A549 (cell line): ENCODE data around the gene SOX13. TPM values are rescaled to one million over a fixed set of nuclear protein-coding genes. Genes with fewer than 3 reads are reported as not detected.

Experiments
- ATAC-seq, 2 experiments: fragments of 200-7000 bp in 1 of 2; fragments of >200 bp in 1 of 2; cut with Nextera tagmentation in 1 of 2; cut with Tn5 transposase in 1 of 2; 3 replicates each; pipeline versions ENCODE4 v1.8.0 to v1.9.1; 2018 to 2020; ENCODE audit warnings: mild to moderate bottlenecking in 1 of 2, moderate library complexity in 1 of 2
- CTCF ChIA-PET: fragments of 300-600 bp; sonication (Branson Sonifier 250); formaldehyde crosslinking; extraction: SDS; loops from one replicate; lab custom pipeline; 2021; ENCODE audit warnings: antibody characterized with exemption, inconsistent platforms; lab: Yijun Ruan, JAX
- POLR2A ChIA-PET: fragments of 350-600 bp; formaldehyde crosslinking; extraction: SDS; loops from one replicate; lab custom pipeline; 2021; ENCODE audit warnings: antibody characterized with exemption, inconsistent platforms; lab: Yijun Ruan, JAX
- DNase-seq, 2 experiments: peaks; one replicate each; pipeline versions ENCODE4 v3.0.0 to v3.0.0-alpha.2; 2011 to 2016; ENCODE audit warnings: low read depth in 1 of 2, low spot score in 1 of 2
- FAIRE-seq: peaks from 2 replicates; lab custom pipeline; 2011; peaks lifted over from hg19 to GRCh38; lab: Jason Lieb, UNC
- H3K27ac ChIP-seq, 2 experiments: fragments of >200 bp; sonication (Bioruptor Twin); formaldehyde crosslinking; 3 replicates each; pipeline ENCODE4 v1.5.1; 2016 to 2017
- H3K4me1 ChIP-seq: fragments of >200 bp; sonication (Bioruptor Twin); formaldehyde crosslinking; 3 replicates; pipeline ENCODE4 v1.6.1; 2016
- H3K4me2 ChIP-seq: fragments of >200 bp; sonication (Bioruptor Twin); formaldehyde crosslinking; 3 replicates; pipeline ENCODE4 v1.6.1; 2016
- H3K4me3 ChIP-seq: fragments of >200 bp; sonication (Bioruptor Twin); formaldehyde crosslinking; 3 replicates; pipeline ENCODE4 v1.5.1; 2016
- H3K9me3 ChIP-seq: fragments of >200 bp; sonication (Bioruptor Twin); formaldehyde crosslinking; 3 replicates; pipeline ENCODE4 v1.6.1; 2016
- BCL3 ChIP-seq: fragments of >200 bp; sonication (Bioruptor Twin); formaldehyde crosslinking; IDR thresholded peaks from 3 replicates; pipeline ENCODE4 v1.6.1; 2016
- BHLHE40 ChIP-seq: IDR thresholded peaks from 2 replicates; pipeline ENCODE4 v1.6.1; 2012; ENCODE audit warnings: low read depth, low read length, inconsistent platforms
- CEBPB ChIP-seq, 2 experiments: fragments of >200 bp in 1 of 2; sonication (Bioruptor Twin) in 1 of 2; formaldehyde crosslinking in 1 of 2; IDR thresholded peaks; 2 replicates each; pipeline ENCODE4 v1.6.1; 2012 to 2016
- EHMT2 ChIP-seq: fragments of 200-600 bp; sonication (generic); IDR thresholded peaks from 2 replicates; pipeline ENCODE4 v1.6.1; 2016; ENCODE audit warnings: antibody characterized with exemption, low read depth, mild to moderate bottlenecking, moderate library complexity
- ELK1 ChIP-seq: fragments of 150-350 bp; IDR thresholded peaks from 2 replicates; pipeline ENCODE4 v1.6.1; 2014; ENCODE audit warnings: low read depth, mild to moderate bottlenecking, low read length
- HDAC2 ChIP-seq: fragments of 200-600 bp; sonication (generic); IDR thresholded peaks from 2 replicates; pipeline ENCODE4 v1.6.1; 2016
- HEYL ChIP-seq: fragments of 250-450 bp; sonication (Bioruptor Pico); IDR thresholded peaks from 2 replicates; pipeline ENCODE4 v1.8.0; 2021; ENCODE audit warnings: mild to moderate bottlenecking, moderate library complexity
- HOXA7 ChIP-seq: fragments of 250-450 bp; sonication (Bioruptor Pico); IDR thresholded peaks from 2 replicates; pipeline ENCODE4 v1.5.0; 2020; ENCODE audit warnings: mild to moderate bottlenecking, moderate library complexity
- HOXB5 ChIP-seq: fragments of 250-450 bp; sonication (Bioruptor Pico); IDR thresholded peaks from 2 replicates; pipeline ENCODE4 v1.5.0; 2020; ENCODE audit warnings: mild to moderate bottlenecking, moderate library complexity
- JUN ChIP-seq, 2 experiments: fragments of >200 bp; sonication (Bioruptor Twin); formaldehyde crosslinking; IDR thresholded peaks; 2 replicates in 1 of 2; 3 replicates in 1 of 2; pipeline ENCODE4 v1.6.1; 2016 to 2017
- JUNB ChIP-seq: fragments of >200 bp; sonication (Bioruptor Twin); formaldehyde crosslinking; IDR thresholded peaks from 2 replicates; pipeline ENCODE4 v1.6.1; 2016
- KDM1A ChIP-seq: fragments of 200-600 bp; sonication (generic); IDR thresholded peaks from 2 replicates; pipeline ENCODE4 v1.6.1; 2016; ENCODE audit warnings: low read depth, mild to moderate bottlenecking
- KDM5A ChIP-seq: fragments of 200-600 bp; sonication (generic); IDR thresholded peaks from 2 replicates; pipeline ENCODE4 v1.6.1; 2016; ENCODE audit warnings: antibody characterized with exemption, mild to moderate bottlenecking
- MAZ ChIP-seq: fragments of 150-350 bp; IDR thresholded peaks from 2 replicates; pipeline ENCODE4 v1.6.1; 2014; ENCODE audit warnings: antibody characterized with exemption, low read depth, low read length, borderline replicate concordance
- MYC ChIP-seq: IDR thresholded peaks from 2 replicates; pipeline ENCODE4 v1.6.1; 2012; ENCODE audit warnings: mild to moderate bottlenecking, inconsistent platforms, low read length, improper control_type of control experiment, borderline replicate concordance
- NPAS2 ChIP-seq: fragments of 250-450 bp; sonication (Bioruptor Pico); IDR thresholded peaks from 2 replicates; pipeline ENCODE4 v1.8.0; 2022; ENCODE audit warnings: mild to moderate bottlenecking, moderate library complexity, borderline replicate concordance
- PBX3 ChIP-seq: IDR thresholded peaks from 2 replicates; pipeline ENCODE4 v1.6.1; 2012
- POLR2AphosphoS2 ChIP-seq: conservative IDR thresholded peaks from 2 replicates; pipeline ENCODE4 v1.6.1; 2012; ENCODE audit warnings: low read length, improper control_type of control experiment, inconsistent platforms
- RARB ChIP-seq: fragments of 250-450 bp; sonication (Bioruptor Pico); IDR thresholded peaks from 2 replicates; pipeline ENCODE4 v1.8.0; 2021; ENCODE audit warnings: mild to moderate bottlenecking, moderate library complexity
- RCOR1 ChIP-seq: fragments of 150-350 bp; IDR thresholded peaks from 2 replicates; pipeline ENCODE4 v1.6.1; 2014; ENCODE audit warnings: antibody characterized with exemption, low read length, low read depth
- RFX5 ChIP-seq: fragments of 450-650 bp; IDR thresholded peaks from 2 replicates; pipeline ENCODE4 v1.7.1; 2014; ENCODE audit warnings: antibody characterized with exemption, mild to moderate bottlenecking, moderate library complexity
- SREBF2 ChIP-seq: fragments of 450-650 bp; IDR thresholded peaks from 2 replicates; pipeline ENCODE4 v1.6.1; 2014; ENCODE audit warnings: mild to moderate bottlenecking, moderate library complexity
- WGBS: methylation state at CpG from one replicate; pipeline ENCODE4 v1.1.6; 2017; ENCODE audit errors: missing lambda C conversion rate; 5-methylcytosine and 5-hydroxymethylcytosine counted together
- polyA plus RNA-seq, 4 experiments: library from polyadenylated mRNA; depleted of rRNA in 3 of 4; stranded (reverse); fragments of >200 nt; fragmentation: RNase III in 1 of 4; extraction: RNeasy Plus Mini Kit Qiagen cat#74134 plus additional on column Dnase treatment in 1 of 4; gene quantifications; 2 replicates in 3 of 4; 3 replicates in 1 of 4; pipeline ENCODE4 v1.2.3, GENCODE V29; 2011 to 2017

Gene SOX13
- polyA plus RNA-seq, 2 of the 4 experiments (the other 2 are of a cell fraction): 6.8 to 9.8 TPM

GRCh38 chr1:204041232-204041767 lies 31.6 kb upstream of the SOX13 start:
- DNase-seq (no peak), ATAC-seq (no peak), FAIRE-seq (no peak)
- no peaks in the 10 kb centered on the region for H3K9me3 ChIP-seq
- no peak overlapping the region for H3K4me3 ChIP-seq
- CTCF ChIA-PET: interaction anchor here (1.2 kb wide), 1 partner anchor 38 kb away, joined by 3 read pairs; no protein-coding TSS in a partner anchor
- WGBS: 63% methylated on average over 10 of the region's 10 CpGs
- H3K27ac ChIP-seq: no peak overlapping the region
- POLR2A ChIA-PET: no interaction called here
- H3K4me2 ChIP-seq: no peak overlapping the region
- no peaks in the 10 kb centered on the region for H3K4me1 ChIP-seq
- TF ChIP-seq HDAC2 (no peak), MYC (no peak), ELK1 (no peak), RCOR1 (no peak), PBX3 (no peak), HOXA7 (no peak), JUN (IDR thresholded peaks at IDR 0.05) (no peak), HOXB5 (CRISPR knock-in tag) (no peak), MAZ (no peak), KDM1A (no peak), KDM5A (no peak), NPAS2 (CRISPR knock-in tag) (no peak), SREBF2 (no peak), RARB (CRISPR knock-in tag) (no peak), BHLHE40 (no peak)

GRCh38 chr1:204041803-204042505 lies 31.0 kb upstream of the SOX13 start:
- no peak for ATAC-seq
- Histone ChIP-seq H3K4me3 (no peak overlapping the region), H3K27ac (no peak overlapping the region), H3K4me2 (no peak overlapping the region), H3K4me1 (no peaks in the 10 kb centered on the region), H3K9me3 (no peaks in the 10 kb centered on the region)
- TF ChIP-seq EHMT2: no peak
- ChIA-PET CTCF (interaction anchor here (1.2 kb wide), 1 partner anchor 38 kb away, joined by 3 read pairs; no protein-coding TSS in a partner anchor), POLR2A (no interaction called here)
- no peak for FAIRE-seq
- WGBS: 71% methylated on average over 10 of the region's 10 CpGs
- DNase-seq: no peak

- WGBS: 63% methylated on average over 2 of the region's 2 CpGs
- H3K4me2 ChIP-seq: no peak overlapping the region
- no peaks in the 10 kb centered on the region for H3K4me1 ChIP-seq
- H3K9me3 ChIP-seq: no peaks in the 10 kb centered on the region
- ATAC-seq (no peak), FAIRE-seq (no peak)
- CTCF ChIA-PET: interaction anchor here (1.2 kb wide), 1 partner anchor 9 kb away, joined by 3 read pairs; no protein-coding TSS in a partner anchor
- H3K27ac ChIP-seq: no peak overlapping the region
- H3K4me3 ChIP-seq: no peak overlapping the region
- no peak for TF ChIP-seq RFX5
- no peak for TF ChIP-seq KDM1A
- TF ChIP-seq JUNB: no peak
- TF ChIP-seq BCL3: no peak
- no peak for TF ChIP-seq EHMT2
- no peak for TF ChIP-seq CEBPB (IDR thresholded peaks at IDR 0.05)
- TF ChIP-seq POLR2AphosphoS2: no peak
- TF ChIP-seq HEYL (CRISPR knock-in tag): no peak
- TF ChIP-seq, all 56 proteins: peak for 0
- POLR2A ChIA-PET: no interaction called here
- no peak for DNase-seq
These were observed 30.4 kb upstream of the SOX13 start for GRCh38 chr1:204042516-204042915.
